Sciatic nerve (tissue), 2 donors: Measurements from ENCODE around the gene MEX3C. TPM values are rescaled to one million over a fixed set of nuclear protein-coding genes. Genes with fewer than 3 reads are reported as not detected.
A peak's percentile ranks its signal among the peaks of the same experiment; 100 is the strongest.

Experiments used
- ATAC-seq: fragments of 200-7000 bp; cut with Tn5 transposase; one replicate; pipeline ENCODE4 v1.9.1; 2020; ENCODE audit warnings: mild to moderate bottlenecking, moderate library complexity
- DNase-seq: peaks from one replicate; pipeline ENCODE4 v3.0.0-alpha.2; 2020; ENCODE audit warnings: low spot score
- intact Hi-C: fragments of 100-400 bp; cut with DNase I; formaldehyde crosslinking; loops from one replicate; pipeline ENCODE4 v1.14.2; 2022
- total RNA-seq: library from RNA; stranded (reverse); fragmentation: NEBNext Ultra II Directional; extraction: Animal tissue kit (Norgen Biotek cat#: 25700); gene quantifications from one replicate; pipeline ENCODE4 v1.2.1, GENCODE V29; 2021
- donor health status: DM: no; HTN: no; CAD: no.
- donor health status: DM: no; HTN: no; CAD: no.

Gene MEX3C
- total RNA-seq: 31.9 TPM

DNA sequence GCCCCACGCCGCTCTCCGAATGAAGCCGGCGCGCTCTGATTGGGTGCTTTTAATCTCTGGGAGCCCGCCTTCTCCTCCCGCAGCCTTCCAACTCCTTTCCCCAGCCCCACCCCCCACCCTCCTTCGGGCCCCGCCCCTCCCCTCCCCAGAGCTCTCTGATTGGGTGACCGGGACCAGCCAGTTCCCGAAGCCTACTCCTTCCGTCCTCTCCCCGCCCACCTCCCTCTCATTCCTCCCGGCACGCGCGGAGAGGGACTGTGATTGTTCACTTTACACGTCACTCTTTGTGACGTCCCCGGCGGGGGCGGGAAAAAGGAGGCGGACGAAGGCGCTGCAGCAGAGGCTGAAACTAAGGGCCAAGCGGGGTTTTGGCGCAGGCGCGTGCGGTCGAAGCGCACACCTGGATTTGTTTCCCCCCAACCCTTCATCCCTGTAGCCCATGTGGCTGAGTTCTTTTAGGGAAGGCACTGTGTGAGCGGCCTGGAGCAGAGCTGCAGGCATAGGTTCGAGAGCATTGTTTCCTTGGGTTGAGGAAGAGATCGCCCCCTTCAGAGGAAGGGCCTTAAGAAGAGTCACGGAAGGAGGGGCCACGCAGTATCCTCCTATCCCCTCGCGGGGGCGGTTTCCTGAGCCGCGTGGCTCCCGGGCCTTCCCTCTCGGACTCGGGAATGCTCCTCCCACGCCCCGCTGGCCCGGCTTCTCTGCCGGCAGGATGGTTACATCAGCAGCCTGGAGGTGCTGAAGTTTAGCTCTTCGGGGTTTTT, at the start of gene MEX3C:
TSS of gene MEX3C (minus strand) at position 21 of the 764 bp plus-strand sequence. CDS start 361 bp downstream, outside the sequence.
- ATAC-seq (peak; percentile 98), DNase-seq (peak; percentile 100)
- intact Hi-C loops: no loop called here

DNA sequence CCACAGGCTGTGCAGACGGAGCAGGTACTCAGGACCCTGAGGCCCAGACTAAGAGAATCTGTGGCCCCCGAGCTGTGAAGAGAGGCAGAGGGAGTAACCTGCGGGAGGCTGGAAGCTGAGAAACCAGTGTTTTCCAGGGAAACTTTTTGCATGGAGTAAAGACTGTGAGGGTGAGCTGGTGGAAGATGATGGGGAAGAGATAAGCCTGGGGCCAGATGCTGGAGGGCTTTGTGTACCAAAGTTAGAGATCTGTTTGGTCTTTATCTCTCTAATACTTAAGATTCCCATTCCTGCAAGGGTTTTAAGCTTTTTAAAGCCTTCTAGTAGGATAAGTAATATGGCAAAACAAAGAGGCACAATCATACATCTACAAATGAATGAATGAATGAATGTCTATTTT, 43.7 kb upstream of the MEX3C start:
- intact Hi-C loops: no loop called here
- DNase-seq: no peak
- no peak for ATAC-seq

DNA sequence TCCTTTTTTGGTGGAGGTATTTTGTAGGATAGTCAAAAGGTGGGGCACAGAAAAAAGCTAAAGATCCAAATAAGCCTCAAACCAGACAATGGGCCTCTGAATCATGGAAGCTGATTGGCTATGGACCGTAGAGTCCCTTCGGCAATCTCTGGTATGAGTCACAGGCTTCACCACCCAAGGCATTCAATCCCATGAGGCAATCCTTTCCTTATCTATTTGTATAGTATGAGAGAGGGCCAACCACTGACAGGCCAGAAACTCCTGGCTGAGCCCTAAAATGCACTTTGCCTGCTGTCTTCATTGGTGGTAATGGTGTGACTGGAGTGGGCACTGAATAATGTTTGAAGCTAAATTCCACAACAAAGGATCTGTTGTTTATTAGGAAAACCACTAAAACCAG, 38.7 kb upstream of the MEX3C start:
- DNase-seq: no peak
- ATAC-seq: no peak
- intact Hi-C loops: no loop called here

DNA sequence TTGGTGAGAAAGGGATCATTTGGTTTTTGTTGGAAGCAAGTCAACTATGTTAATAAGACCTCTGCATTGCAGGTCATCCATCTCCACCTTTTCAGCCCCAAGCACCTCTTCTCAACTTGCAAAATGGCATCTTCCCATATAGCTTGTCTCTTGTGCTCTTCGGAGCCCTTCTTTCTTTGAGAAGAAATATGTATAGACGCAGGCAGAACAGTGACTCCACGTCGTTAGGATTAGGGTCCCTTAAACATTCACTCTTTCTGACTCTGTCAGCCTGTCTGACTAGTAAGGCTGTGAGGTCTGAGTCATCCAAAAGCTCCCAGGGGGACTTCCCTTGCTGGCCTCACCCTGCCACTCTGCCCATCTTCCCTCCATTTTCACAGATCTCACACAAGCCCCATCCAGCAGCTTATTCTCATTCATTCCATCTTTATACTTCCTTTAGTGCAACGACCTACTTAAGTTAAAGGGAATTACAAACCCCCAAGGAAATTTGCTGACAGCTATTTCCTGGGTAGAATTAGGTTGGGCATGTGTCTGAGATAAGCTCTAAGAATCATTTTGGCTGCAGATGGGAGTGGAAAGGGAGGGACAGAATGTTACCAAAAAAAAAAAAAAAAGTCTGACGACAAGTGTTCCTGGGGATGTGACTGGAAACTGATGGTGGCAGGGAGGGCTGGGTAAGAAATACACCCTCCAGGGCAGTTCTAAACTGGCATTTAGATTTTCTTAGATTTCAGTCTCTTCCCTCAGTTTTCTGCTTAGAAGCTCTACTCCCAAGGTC, 37.7 kb upstream of the MEX3C start:
- no peak for DNase-seq
- intact Hi-C loops: no loop called here
- ATAC-seq: no peak

DNA sequence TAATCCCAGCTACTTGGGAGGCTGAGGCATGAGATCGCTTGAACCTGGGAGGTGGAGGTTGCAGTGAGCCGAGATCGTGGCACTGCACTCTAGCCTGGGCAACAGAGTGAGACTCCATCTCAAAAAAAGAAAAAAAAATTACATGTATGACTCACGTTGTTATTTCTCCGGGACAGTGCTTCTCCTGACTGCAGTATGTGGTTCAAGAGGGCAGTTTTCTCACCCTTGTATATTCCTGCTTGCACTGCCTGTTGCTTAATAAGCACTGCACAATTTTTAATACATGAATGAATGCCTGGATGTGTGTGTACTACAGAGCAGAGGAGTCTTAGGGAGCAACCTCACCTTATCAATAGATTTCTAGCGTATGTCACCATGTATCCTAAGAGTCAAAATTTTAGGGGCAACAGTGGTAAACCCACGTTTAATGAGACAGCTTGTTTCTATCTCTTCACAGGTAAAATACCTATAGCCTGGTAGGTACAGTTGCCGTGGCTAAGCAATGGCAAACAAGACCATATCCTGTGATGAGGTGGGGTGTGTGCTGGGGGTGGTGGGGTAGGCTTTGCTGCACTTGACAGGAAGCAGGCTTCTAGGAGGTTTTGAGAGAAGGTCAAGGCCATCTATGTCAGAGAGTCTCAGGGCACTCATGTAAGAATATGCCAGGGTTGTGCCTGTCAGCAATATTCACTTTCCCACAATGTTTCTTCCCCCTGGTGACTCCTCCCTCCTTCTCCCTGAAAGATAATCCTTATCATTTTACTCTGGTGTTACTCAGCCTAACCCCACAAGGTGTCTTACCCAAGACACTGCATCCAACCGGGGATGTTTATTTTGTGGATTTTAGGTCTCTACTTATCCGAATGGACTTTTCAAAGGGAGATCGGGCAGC, 36.9 kb upstream of the MEX3C start:
- DNase-seq (no peak), ATAC-seq (no peak)
- intact Hi-C loops: no loop called here

DNA sequence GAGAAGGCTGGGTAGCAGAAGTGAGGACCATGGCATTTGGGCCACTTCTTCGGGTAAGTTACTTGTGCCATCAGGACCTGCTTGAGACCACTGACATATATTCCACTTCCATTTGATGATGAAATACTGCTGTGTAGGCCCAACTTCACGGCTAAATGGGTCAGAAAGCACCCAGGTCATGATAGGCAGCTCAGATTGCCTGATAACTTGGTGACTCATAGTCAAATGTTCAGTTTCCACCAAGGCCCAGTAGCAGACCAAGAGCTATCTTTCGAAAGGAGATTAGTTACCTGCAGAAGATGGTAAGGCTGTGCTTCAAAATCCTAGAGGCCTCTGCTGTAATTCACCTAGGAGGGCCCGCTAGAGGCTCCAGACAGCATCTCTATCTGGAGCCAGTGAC, 31.8 kb upstream of the MEX3C start:
- ATAC-seq (no peak), DNase-seq (no peak)
- intact Hi-C loops: no loop called here

DNA sequence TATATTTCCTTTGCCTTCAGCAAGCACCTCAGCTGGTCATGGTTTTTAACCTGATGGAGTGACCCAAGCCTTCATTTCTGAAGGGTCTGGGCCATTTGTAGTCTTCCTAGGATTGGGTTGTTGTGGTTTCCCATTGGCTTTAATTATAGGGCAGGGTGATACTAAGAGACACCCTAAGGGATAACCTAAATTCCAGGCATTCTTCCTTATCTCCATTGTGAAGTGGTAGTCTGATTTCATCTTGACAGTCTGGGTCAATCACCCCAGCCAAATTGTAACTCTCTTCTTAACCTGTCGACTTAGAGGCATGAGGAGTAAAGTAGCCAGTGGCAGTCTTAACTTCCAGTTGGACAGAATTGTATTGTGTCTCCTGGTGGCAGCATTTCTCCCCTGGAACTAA, 30.2 kb upstream of the MEX3C start:
- ATAC-seq (no peak), DNase-seq (no peak)
- intact Hi-C loops: no loop called here

DNA sequence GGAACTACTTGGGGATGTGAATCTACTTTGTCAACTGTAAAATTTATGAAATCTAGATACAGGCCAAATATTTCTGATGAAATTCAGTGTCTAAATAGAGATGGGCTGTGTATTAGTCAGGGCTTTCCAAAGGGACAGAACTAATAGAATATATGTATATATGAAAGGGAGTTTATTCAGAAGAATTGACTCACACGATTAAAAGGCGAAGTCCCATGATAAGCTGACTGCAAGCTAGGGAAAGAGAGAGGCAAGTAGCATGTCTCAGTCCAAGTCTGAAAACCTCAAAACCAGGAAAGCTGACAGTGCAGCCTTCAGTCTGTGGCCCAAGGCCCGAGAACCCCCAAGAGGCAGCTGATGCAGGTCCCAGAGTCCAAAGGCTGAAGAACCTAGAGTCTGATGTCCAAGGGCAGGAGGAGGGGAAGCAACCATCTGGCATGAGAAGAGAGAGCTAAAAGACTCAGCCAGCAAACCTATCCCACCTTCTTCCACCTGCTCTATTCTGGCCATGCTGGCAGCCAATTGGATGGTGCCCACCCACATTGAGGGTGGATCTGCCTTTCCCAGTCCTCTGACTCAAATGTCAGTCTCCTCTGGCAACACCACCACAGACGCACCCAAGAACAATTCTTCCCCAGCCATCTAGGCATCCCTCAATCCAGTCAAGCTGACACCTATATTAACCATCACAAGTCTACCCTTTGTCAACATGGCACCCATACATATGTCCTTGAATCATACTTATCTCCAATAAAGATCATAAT, 29.3 kb upstream of the MEX3C start:
- ATAC-seq: no peak
- intact Hi-C loops: no loop called here
- DNase-seq: no peak

DNA sequence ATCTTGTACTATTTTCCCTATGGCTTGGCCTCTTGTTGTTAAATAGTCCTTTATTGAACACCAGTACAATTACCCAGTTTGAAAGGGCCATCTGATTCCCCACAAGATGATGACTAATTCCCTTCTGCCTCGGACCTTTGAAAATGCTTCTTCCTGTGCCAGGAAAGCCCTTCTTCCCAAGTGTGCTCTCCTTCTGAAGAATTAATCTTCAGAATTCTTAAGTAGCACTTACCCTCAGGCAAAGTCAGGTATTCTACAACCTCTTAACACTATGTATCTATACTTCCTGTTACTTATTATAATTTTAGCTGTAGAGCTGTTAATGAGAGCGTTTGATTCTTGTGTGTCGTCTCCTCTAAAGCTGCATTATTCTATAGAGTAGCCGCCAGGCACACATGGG, 28.6 kb upstream of the MEX3C start:
- intact Hi-C loops: no loop called here
- ATAC-seq: no peak
- no peak for DNase-seq

DNA sequence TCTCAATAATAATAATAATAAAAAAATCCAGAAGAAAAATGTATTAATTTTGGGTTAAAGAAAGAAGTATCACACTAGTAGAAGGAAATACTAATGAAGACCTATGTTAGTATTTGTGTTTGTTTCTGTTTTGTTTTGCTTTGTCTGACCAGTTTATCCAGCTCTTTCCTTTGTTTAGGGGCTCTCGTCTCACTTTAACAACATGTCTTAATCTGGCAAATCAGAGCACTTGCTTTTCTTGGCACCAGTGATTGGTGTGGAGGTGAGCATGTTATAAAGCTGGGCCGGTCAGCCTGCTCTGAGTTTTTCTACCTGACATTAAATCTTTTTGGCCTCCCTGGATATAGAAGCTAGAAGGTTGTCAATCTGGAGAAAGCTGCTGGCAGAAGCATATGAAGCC, 15.1 kb upstream of the MEX3C start:
- ATAC-seq: no peak
- intact Hi-C loops: no loop called here
- DNase-seq: no peak

DNA sequence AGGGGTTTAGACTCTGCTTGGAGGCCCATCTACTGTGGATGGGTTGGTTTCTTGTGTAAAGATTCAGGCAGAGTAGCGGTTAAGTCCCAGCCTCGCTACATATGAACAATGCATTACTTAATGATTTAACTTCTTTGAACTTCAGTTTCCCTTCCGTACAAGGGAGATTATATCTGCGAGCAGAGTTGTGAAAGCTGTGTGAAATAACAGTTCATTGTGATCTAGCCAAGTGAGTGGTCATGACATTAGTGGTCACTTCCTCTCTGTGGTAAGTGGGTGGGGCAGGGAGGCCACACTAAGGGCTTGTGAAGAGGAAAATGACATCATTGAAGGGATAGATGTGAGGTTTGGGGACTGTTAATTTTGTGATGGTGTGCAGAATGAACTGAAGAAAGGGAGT, 14.1 kb upstream of the MEX3C start:
- no peak for DNase-seq
- intact Hi-C loops: no loop called here
- ATAC-seq: peak; percentile 96

DNA sequence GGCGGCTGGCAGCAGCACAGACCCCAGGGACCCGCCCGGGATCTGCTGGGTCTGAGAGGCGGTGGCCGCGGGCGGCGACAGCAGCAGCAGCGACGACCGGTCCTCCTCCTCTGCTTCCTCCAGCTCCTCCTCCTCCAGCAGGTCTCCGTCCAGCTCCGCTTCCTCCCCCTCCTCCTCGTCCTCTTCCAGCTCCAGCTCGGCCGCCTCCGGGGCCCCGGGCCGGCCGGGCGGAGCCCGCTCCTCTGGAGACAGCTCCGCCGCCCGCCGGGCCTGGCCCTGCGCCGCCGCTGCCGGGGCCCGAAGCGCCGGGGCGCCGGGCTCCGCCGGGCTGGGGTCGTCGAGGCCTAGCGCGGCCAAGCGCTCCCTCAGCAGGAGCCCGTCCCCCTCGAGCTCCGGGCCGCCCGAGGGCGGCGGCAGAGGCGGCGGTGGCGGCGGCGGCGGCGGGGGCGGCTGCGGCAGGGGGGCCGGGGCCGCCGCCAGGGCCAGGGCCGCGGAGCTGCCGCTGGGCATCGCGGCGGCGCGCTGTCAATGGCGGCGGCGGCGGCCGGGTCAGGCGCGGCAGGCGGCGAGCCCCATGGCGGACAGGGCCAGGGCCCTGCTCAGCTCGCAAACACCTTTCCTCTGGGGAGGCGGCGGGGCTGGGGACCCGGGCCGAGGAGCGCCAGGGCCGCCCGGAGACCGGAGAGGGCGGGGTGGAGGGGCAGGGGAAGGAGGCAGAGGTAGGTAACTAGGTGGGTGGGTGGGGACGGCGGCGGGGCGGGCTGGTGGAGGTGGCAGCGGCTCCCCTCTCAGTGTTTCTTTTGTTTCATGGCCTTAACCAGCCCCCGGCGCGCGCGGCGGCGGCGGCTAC, 445 bp downstream of the MEX3C start:
- no peak for DNase-seq
- intact Hi-C loops: no loop called here
- ATAC-seq: no peak

DNA sequence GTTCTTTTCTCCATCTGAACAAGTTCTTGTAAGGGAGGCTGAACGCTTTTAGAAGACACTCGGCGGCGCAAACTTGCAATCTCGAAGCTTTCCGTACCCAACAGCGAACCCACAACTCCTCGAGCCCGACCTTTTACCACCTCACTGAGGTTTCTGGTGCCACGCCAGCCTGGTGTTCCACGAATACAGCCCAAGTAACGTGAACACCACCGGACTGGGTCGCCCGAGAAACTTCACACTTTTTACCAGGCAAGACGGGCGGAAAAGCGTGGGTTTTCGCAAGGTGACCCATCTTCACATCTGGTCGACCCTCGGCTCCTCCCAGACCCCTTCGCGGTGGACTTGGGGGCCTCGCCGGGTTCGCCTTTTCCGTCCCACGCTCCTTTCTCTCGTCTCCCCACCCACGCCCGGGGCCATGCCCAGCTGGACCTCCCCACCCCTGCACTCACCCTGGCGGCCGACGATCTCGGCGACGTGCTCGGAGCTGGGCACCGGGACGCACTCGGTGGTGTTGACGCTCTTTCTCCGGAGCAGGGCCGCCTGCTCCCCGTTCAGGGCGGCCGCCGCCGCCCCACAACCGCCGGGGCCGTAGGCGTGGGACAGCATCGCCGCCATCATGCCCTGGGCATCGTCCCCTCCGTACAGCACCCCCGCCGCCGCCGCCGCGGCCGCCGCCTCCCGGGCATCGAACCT, 1.2 kb downstream of the MEX3C start:
- DNase-seq (peak; percentile 73), ATAC-seq (no peak)

DNA sequence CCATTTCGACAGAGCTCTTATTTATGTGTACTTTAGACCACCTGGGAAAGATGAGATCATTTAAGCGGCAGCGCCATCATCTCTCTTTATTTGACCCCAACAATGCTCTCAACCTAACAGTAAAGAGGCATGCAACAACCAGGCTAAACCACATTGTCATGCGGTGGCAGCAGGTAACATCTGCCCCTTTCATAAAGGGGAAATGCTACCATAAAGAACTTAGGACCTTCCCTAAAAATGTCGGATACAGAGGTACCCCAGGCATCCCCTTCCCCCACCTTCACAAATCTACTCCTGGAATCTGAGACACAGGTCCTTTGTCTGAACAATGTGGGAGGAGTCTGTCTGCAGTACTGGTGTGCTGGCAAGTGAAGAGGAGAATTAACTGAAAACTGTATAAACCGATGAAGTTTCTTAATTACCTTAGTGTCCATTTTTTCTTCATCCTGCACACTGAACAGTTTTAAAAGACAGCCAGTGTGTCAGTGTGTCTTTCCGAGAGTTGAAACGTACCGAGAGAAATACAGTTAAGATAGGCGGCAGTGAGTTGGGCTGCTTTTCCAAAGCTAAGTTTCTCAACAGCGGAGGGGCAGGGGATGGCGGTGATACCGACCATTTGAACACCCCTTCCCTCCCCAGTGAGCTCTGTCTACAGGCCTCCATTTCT, 1.9 kb downstream of the MEX3C start:
- intact Hi-C loops: no loop called here
- DNase-seq (no peak), ATAC-seq (no peak)

More for the DNA sequence above, 1.2 kb downstream of the MEX3C start:
- intact Hi-C loops: no loop called here

DNA sequence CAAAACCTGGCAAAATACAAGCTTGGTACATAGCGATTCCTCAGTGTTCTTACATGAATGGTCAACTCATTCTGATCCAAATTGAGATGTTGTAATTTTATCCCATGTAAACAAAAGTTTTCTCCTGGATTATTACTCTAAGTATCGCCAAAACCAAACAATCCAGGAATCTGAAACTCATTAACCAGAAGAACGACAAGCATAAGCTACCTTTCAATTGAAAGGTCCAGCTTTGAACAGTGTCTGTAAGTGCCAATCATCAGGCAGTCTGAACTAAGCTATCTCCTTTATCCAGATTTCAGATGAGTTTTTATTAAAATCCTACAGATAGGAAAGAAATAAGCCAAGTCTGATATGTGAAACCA, 2.4 kb downstream of the MEX3C start:
- intact Hi-C loops: no loop called here
- ATAC-seq: no peak
- DNase-seq: no peak

DNA sequence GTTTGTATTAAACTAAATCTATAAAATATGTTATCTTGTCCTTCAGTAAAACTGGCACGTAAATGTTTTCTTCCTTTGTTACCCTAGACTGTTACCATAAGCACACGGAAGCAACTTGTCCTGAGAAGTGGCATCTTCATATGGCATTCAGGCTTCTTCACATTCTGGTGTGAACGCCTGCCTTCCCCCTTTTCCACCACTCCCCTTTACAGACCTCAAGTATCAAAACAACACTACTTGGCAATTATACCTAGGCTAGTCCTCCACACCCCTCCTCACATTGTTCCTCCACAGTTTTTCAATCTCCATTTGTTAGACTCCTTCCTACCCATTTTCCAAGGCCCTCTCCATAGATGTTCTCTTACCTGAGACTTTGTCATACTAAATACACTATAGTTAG, 2.9 kb downstream of the MEX3C start:
- ATAC-seq: no peak
- DNase-seq: no peak
- intact Hi-C loops: no loop called here
